Activated CD4-positive, alpha-beta T cell treated with anti-CD3 and anti-CD28 coated beads, Interleukin-2, Interleukin-6, amounts not matched to agents 100 ng/mL and 50 ng/mL, durations not matched to agents 16 hours and 8 hours (primary cell): ENCODE data around the gene CACNB4.

Experiments used
- DNase-seq: peaks from one replicate; pipeline ENCODE4 v3.0.0-alpha.2; 2020

CACNB4 gene

GRCh38 chr2:151845884-151846283, 253.0 kb downstream of the CACNB4 start:
- DNase-seq = no peak

GRCh38 chr2:151845481-151845880, 253.4 kb downstream of the CACNB4 start:
- no peak for DNase-seq

GRCh38 chr2:151844211-151844896, 254.5 kb downstream of the CACNB4 start:
- no peak for DNase-seq

GRCh38 chr2:151843691-151844061, 255.2 kb downstream of the CACNB4 start:
- DNase-seq = no peak

GRCh38 chr2:151842830-151843690, 255.8 kb downstream of the CACNB4 start:
- no peak for DNase-seq

GRCh38 chr2:151841047-151841424, 257.8 kb downstream of the CACNB4 start:
- DNase-seq = no peak

- peak; percentile 23 for DNase-seq
Measured at GRCh38 chr2:151840216-151841046, 258.4 kb downstream of the CACNB4 start.

- DNase-seq = no peak
Measured at GRCh38 chr2:151837926-151838325, 260.9 kb downstream of the CACNB4 start.

GRCh38 chr2:151833984-151834383, 264.9 kb downstream of the CACNB4 start:
- DNase-seq = no peak

GRCh38 chr2:151830961-151831360, 267.9 kb downstream of the CACNB4 start:
- DNase-seq = no peak

- DNase-seq = no peak
Measured at GRCh38 chr2:151828890-151829324, 269.9 kb downstream of the CACNB4 start.

- peak; percentile 96 for DNase-seq
Measured at GRCh38 chr2:151828143-151828889, 270.5 kb downstream of the CACNB4 start, which contains the start of gene ARL5A. Gene ARL5A, minus strand, starts transcription at chr2:151828421. Its CDS starts 245 bp downstream, at chr2:151828176.

- peak; percentile 30 for DNase-seq
Measured at GRCh38 chr2:151827564-151828142, 271.2 kb downstream of the CACNB4 start.

GRCh38 chr2:151826737-151827157, 272.1 kb downstream of the CACNB4 start:
- peak; percentile 11 for DNase-seq

- DNase-seq = no peak
Measured at GRCh38 chr2:151824886-151825285, 274.0 kb downstream of the CACNB4 start.

- no peak for DNase-seq
Measured at GRCh38 chr2:151823651-151824050, 275.2 kb downstream of the CACNB4 start.

GRCh38 chr2:151819920-151820319, 278.9 kb downstream of the CACNB4 start:
- peak; percentile 78 for DNase-seq

- no peak for DNase-seq
Measured at GRCh38 chr2:151817929-151818328, 280.9 kb downstream of the CACNB4 start.

GRCh38 chr2:151816843-151817242, 282.0 kb downstream of the CACNB4 start:
- no peak for DNase-seq

- no peak for DNase-seq
Measured at GRCh38 chr2:151815821-151816489, 282.9 kb downstream of the CACNB4 start.

- no peak for DNase-seq
Measured at GRCh38 chr2:151810489-151810888, 288.4 kb downstream of the CACNB4 start.

GRCh38 chr2:151809073-151809383, 289.8 kb downstream of the CACNB4 start:
- DNase-seq = no peak
